ENCODE measurements around the gene RAP1GAP2. TPM values are rescaled to one million over a fixed set of nuclear protein-coding genes. Genes with fewer than 3 reads are reported as not detected.

RAP1GAP2 gene
- total RNA-seq, 4 donors from 2014 or later, result 4.6 to 8.0 (median 5.6) TPM

DNA sequence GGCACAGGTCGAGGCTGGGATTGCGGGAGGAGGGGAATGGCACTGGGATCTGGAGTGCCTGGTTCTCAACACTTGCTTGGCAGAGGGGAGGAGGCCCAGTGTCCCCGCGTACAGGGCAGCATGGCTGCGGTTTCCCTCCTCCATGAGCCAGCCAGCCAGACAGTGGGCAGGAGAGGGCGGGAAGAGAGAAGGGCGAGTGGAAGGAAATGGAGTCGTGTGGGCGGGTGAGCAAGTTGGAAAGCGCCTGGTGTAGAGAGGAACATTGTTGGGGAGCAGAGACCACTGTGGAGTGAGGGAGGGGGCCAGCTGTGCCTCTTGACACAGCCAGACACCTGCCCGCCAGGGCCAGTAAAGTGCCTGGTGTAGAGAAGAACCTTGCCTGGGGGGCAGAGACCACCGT lies 136.7 kb downstream of the RAP1GAP2 start:
- ATAC-seq (ENCODE audit: low FRiP score), result no peak
- TF ChIP-seq, protein P1, sequence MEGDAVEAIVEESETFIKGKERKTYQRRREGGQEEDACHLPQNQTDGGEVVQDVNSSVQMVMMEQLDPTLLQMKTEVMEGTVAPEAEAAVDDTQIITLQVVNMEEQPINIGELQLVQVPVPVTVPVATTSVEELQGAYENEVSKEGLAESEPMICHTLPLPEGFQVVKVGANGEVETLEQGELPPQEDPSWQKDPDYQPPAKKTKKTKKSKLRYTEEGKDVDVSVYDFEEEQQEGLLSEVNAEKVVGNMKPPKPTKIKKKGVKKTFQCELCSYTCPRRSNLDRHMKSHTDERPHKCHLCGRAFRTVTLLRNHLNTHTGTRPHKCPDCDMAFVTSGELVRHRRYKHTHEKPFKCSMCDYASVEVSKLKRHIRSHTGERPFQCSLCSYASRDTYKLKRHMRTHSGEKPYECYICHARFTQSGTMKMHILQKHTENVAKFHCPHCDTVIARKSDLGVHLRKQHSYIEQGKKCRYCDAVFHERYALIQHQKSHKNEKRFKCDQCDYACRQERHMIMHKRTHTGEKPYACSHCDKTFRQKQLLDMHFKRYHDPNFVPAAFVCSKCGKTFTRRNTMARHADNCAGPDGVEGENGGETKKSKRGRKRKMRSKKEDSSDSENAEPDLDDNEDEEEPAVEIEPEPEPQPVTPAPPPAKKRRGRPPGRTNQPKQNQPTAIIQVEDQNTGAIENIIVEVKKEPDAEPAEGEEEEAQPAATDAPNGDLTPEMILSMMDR (IDR thresholded peaks at IDR 0.05), result no peak
- no peak for DNase-seq (ENCODE audit: low spot score)

DNA sequence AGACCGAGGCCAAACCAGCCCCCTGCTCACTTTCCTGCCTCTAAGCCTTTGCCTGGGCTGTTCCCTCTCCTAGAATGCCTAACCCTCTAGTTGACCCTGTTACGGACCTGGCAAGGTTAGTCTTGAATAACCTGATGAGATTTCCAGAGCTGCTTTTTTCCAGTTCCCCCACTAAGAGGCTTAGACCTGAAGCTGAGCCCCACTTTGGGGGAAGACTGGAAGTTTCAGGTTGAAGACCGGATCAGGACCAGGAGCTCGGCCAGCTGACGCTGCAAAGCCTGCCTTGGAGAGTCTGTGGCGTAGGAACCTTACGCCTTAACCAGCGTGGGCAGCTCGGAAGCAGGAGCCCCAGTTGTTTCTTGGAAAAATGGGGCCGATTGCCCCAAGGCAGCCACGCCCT lies 137.4 kb downstream of the RAP1GAP2 start:
- DNase-seq (ENCODE audit: low spot score) (no peak), ATAC-seq (ENCODE audit: low FRiP score) (no peak)
- TF ChIP-seq, protein P1 (IDR thresholded peaks at IDR 0.05), result no peak

DNA sequence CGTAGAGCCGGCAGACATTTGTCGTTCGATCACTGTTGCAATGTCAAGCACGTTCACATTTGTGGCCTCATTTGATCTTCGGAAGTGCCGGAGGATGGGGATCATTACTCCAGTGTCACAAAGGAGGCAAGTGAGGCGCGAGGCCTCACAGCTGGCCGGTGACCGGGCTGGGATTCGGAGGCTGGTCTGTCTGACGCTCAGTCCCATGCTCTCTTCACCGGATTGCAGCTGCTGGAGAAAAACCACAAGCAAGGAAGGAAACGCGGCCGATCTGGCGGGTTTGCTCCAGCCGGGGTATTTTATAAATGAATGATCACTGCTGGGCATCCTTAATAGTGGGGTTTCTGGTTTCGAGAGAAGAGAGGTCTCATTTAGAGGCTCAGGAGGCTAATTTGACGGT lies 139.4 kb downstream of the RAP1GAP2 start:
- TF ChIP-seq, protein P1 (IDR thresholded peaks at IDR 0.05), result no peak
- DNase-seq (ENCODE audit: low spot score), result no peak
- no peak for ATAC-seq (ENCODE audit: low FRiP score)

DNA sequence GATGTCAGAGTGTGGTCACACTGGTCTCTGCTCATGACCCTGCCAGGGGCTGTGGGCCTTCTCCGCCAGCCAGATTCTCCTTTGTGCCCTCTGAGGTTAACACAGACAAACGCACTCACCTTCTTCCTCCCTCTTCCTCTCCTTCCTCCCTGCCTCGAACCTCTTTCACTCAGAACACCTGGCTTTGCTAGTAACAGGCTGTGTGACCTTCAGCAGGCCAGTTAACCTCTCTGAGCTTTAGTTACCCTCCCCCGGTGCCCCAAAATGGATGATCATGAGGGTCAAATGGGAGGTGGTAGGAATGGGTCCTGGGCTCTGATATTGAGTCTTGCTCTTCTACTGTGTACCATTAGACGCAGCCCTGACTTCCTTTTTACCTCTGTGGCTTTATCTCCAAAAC lies 140.1 kb downstream of the RAP1GAP2 start:
- ATAC-seq (ENCODE audit: low FRiP score) (no peak), DNase-seq (ENCODE audit: low spot score) (no peak)
- TF ChIP-seq, protein P1 (IDR thresholded peaks at IDR 0.05), result no peak

DNA sequence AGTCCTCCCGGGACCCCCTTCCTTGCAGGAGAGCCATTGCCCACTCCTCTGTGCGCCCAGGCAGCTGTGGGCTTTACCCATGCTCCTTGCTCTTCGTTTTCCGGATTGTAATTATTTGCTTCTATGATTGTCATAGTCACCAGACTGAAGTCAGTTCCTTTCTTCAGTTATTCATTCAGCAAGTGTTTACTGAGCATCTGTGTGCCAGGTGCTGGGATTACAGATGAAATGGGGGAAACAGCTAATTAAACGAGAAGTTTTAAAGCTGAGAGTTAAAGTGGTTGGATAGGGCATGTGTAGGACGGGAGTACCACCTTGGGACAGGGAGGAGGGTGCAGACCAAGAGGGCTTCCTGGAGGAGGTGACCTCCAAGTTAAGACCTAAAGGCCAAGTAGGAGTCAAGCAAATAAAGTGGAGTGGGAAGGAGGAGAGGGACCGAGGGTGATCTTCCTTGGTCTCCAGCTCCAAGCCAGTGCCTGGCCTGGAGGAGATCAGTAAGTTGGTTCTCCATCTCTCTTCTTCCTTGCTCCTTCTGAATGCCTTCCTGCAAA lies 140.6 kb downstream of the RAP1GAP2 start:
- ATAC-seq (ENCODE audit: low FRiP score) (no peak), DNase-seq (ENCODE audit: low spot score) (no peak)
- TF ChIP-seq, protein P1 (IDR thresholded peaks at IDR 0.05), result no peak

DNA sequence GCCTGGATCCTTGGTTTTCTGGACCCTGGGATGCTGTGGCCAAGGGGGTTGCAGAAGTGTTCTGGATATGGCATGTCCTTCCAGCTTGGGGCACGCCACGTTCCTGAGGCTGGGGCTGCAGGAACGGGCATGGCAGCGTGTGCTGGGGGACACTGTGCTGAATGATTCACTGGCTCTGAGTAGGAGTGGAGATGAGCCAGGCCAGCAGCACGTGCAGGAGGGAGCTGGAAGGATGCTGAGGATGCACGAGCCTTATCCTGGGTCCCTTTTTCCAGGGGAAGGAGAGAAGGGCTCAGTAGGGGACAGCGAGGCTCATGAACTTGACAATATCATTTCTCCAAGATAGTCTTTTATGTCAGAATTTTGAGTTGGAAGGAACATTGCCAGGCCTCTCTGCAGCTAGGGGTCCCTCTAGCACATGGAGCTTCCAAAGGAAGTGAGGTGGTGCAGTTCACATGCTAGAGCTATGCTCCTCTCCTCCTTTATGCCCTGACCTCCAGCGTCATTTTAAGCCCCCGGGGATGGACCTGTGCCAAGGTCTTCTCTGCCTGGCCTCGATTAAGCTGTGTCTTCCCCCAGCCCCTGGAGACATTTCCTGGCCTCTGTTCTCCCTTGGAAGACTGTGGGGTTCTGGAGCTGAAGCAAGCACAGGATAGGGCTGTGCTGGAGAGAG lies 141.2 kb downstream of the RAP1GAP2 start:
- ATAC-seq (ENCODE audit: low FRiP score) (no peak), DNase-seq (ENCODE audit: low spot score) (no peak)
- TF ChIP-seq, protein P1 (IDR thresholded peaks at IDR 0.05), result no peak

DNA sequence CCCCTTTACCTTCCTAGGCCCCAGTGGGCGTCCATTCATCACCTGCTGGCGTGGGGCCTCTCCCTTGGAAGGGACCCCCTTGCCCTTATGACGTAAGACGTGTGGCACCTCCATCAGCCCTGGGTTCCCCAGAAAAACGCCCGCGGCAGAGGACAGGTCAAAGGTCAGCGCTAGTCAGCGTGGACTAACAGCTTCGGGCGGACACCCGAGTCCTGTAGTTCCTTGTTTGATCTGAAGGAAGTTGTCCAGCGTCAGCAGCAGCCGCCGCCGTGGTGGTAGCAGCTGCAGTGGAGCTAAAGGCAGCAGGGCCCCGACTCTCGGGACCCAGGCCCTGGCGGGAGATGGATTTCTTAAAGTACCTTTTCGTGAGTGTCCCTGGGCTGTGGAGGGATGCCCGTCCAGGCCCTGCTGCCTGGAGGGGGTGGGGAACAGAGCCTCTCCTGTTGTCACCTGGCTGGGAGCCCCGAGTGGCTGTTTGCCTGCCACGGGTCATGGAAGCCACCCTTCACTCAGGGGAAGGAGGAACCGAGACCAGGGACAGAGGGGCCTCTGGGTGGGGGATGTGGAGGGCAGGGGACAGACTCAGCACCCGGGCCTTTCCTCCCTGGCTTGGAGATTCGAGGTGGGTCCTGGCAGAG lies 143.6 kb downstream of the RAP1GAP2 start:
- ATAC-seq (ENCODE audit: low FRiP score) (no peak), DNase-seq (ENCODE audit: low spot score) (no peak)
- TF ChIP-seq, protein P1 (IDR thresholded peaks at IDR 0.05), result no peak

Data from omental fat pad (tissue), 4 donors.